MM.1S (cell line): ENCODE data around the gene TNKS2.
A peak's percentile ranks its signal among the peaks of the same experiment; 100 is the strongest.
"Not testable (repeated sequence)": the region's sequence is repeated elsewhere in the genome, so short reads cannot be mapped to it uniquely, and the experiment has no call there.

Experiments
- DNase-seq: peaks from one replicate; pipeline ENCODE4 v3.0.0-alpha.2; 2015
- H2AFZ ChIP-seq: fragments of 300-600 bp; sonication (generic); 2 replicates; pipeline ENCODE4 v1.6.0; 2016; ENCODE audit warnings: antibody characterized with exemption, low read length
- H3F3A ChIP-seq: fragments of 300-600 bp; sonication (generic); 2 replicates; pipeline ENCODE4 v1.6.1; 2016; ENCODE audit warnings: mild to moderate bottlenecking, antibody characterized with exemption, low read length, moderate library complexity, mixed read lengths; ENCODE audit not compliant: insufficient read depth
- H3K27ac ChIP-seq: fragments of 300-600 bp; sonication (generic); 2 replicates; pipeline ENCODE4 v1.5.1; 2016; ENCODE audit warnings: mild to moderate bottlenecking, low read length
- H3K27me3 ChIP-seq: fragments of 300-600 bp; sonication (generic); replicated peaks from 2 replicates; pipeline ENCODE4 v1.6.0; 2016; ENCODE audit warnings: low read length; ENCODE audit not compliant: insufficient read depth
- H3K36me3 ChIP-seq: fragments of 300-600 bp; sonication (generic); replicated peaks from 2 replicates; pipeline ENCODE4 v1.6.1; 2016; ENCODE audit warnings: mild to moderate bottlenecking, low read length, mixed read lengths; ENCODE audit not compliant: insufficient read depth
- H3K4me1 ChIP-seq: fragments of 300-600 bp; sonication (generic); 2 replicates; pipeline ENCODE4 v1.6.1; 2016; ENCODE audit warnings: low read length, mixed read lengths
- H3K4me2 ChIP-seq: fragments of 300-600 bp; sonication (generic); 2 replicates; pipeline ENCODE4 v1.6.0; 2016; ENCODE audit warnings: low read depth, low read length
- H3K4me3 ChIP-seq: fragments of 300-600 bp; sonication (generic); 2 replicates; pipeline ENCODE4 v1.5.1; 2016; ENCODE audit warnings: low read length, mixed read lengths
- H3K79me2 ChIP-seq: fragments of 300-600 bp; sonication (generic); 2 replicates; pipeline ENCODE4 v1.6.1; 2016; ENCODE audit warnings: mixed run types, low read length, mixed read lengths
- H3K9ac ChIP-seq: fragments of 300-600 bp; sonication (generic); 2 replicates; pipeline ENCODE4 v1.6.1; 2016; ENCODE audit warnings: low read length, mixed read lengths
- H3K9me2 ChIP-seq: fragments of 300-600 bp; sonication (generic); replicated peaks from 2 replicates; pipeline ENCODE4 v1.6.1; 2016; ENCODE audit warnings: mild to moderate bottlenecking, low read length, mixed read lengths; ENCODE audit not compliant: insufficient read depth
- H3K9me3 ChIP-seq: fragments of 300-600 bp; sonication (generic); replicated peaks from 2 replicates; pipeline ENCODE4 v1.6.1; 2016; ENCODE audit warnings: mild to moderate bottlenecking, low read length, mixed read lengths; ENCODE audit not compliant: insufficient read depth
- H4K20me1 ChIP-seq: fragments of 300-600 bp; sonication (generic); 2 replicates; pipeline ENCODE4 v1.6.1; 2016; ENCODE audit warnings: mild to moderate bottlenecking, low read length, moderate library complexity, mixed read lengths; ENCODE audit not compliant: insufficient read depth
- EZH2 ChIP-seq: fragments of 300-600 bp; sonication (generic); optimal IDR thresholded peaks from 2 replicates; pipeline ENCODE3; 2017; ENCODE audit warnings: low read depth, mild to moderate bottlenecking, antibody characterized with exemption, low read length, mixed read lengths
- EZH2phosphoT487 ChIP-seq: fragments of 300-600 bp; sonication (generic); IDR thresholded peaks from 2 replicates; pipeline ENCODE4 v1.6.1; 2018; ENCODE audit warnings: antibody characterized with exemption, low read length
- TF ChIP-seq, protein P1 (sequence below): fragments of 300-600 bp; sonication (generic); IDR thresholded peaks from 2 replicates; pipeline ENCODE4 v1.5.1; 2016; ENCODE audit warnings: antibody characterized with exemption, low read length, mixed read lengths

TNKS2 gene

DNA sequence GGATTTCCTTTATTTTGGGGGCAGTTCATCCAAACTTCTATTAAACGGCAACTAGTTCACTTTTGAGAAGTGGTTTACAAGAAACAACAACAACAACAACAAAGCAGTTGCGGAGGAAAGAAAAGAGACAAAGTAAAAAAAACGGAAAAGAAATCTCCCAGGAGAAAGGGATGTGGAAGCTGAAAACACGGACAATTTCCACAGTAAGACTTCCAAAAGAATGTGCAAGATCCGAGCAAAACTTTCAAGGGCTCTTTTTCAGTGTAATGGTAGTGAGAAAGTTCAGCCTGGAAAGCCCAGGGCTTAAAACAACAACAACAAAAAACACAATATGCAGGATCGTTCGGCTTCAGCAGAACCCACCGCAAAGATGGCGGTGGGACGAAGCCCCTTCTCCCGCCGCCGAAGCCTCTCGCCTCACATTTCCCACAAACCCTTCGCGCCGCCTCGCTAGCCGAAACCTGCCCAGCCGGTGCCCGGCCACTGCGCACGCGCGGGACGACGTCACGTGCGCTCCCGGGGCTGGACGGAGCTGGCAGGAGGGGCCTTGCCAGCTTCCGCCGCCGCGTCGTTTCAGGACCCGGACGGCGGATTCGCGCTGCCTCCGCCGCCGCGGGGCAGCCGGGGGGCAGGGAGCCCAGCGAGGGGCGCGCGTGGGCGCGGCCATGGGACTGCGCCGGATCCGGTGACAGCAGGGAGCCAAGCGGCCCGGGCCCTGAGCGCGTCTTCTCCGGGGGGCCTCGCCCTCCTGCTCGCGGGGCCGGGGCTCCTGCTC lies at the start of gene TNKS2:
Gene TNKS2 (plus strand): TSS at position 553 of the 775 bp plus-strand sequence. CDS start 265 bp downstream, outside the sequence.
- Histone ChIP-seq H3K79me2 (peaks cover 54% of the 10 kb centered on the region), H4K20me1 (peaks cover 11% of the 10 kb centered on the region; the same call in 1 of the 2 replicates), H3K27me3 (no peaks in the 10 kb centered on the region), H3K4me1 (peaks cover 11% of the 10 kb centered on the region), H3K9me2 (no peaks in the 10 kb centered on the region), H3K9ac (peak within 1 kb of the TSS; percentile 80), H3K27ac (peak within 1 kb of the TSS; percentile 86), H2AFZ (peak within 1 kb of the TSS; percentile 89), H3K36me3 (no peaks in the 10 kb centered on the region), H3F3A (peaks cover 29% of the 10 kb centered on the region), H3K9me3 (no peaks in the 10 kb centered on the region), H3K4me2 (peak within 1 kb of the TSS; percentile 95), H3K4me3 (peak within 1 kb of the TSS; percentile 89)
- peak; percentile 95 for DNase-seq
- TF ChIP-seq EZH2phosphoT487 (no peak), EZH2 (no peak)
- TF ChIP-seq, protein P1, sequence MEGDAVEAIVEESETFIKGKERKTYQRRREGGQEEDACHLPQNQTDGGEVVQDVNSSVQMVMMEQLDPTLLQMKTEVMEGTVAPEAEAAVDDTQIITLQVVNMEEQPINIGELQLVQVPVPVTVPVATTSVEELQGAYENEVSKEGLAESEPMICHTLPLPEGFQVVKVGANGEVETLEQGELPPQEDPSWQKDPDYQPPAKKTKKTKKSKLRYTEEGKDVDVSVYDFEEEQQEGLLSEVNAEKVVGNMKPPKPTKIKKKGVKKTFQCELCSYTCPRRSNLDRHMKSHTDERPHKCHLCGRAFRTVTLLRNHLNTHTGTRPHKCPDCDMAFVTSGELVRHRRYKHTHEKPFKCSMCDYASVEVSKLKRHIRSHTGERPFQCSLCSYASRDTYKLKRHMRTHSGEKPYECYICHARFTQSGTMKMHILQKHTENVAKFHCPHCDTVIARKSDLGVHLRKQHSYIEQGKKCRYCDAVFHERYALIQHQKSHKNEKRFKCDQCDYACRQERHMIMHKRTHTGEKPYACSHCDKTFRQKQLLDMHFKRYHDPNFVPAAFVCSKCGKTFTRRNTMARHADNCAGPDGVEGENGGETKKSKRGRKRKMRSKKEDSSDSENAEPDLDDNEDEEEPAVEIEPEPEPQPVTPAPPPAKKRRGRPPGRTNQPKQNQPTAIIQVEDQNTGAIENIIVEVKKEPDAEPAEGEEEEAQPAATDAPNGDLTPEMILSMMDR, result no peak

DNA sequence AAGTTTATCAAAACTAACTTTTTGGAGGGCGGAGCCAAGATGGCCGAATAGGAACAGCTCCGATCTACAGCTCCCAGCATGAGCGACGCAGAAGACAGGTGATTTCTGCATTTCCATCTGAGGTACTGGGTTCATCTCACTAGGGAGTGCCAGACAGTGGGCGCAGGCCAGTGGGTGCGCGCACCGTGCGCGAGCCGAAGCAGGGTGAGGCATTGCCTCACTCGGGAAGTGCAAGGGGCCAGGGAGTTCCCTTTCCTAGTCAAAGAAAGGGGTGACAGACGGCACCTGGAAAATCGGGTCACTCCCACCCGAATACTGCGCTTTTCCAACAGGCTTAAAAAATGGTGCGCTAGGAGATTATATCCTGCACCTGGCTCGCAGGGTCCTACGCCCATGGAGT lies 48.6 kb upstream of the TNKS2 start:
- H3K9me3 ChIP-seq, H3K9ac ChIP-seq, DNase-seq, H3K9me2 ChIP-seq, H3K27ac ChIP-seq, H3K4me3 ChIP-seq, H3K79me2 ChIP-seq, H2AFZ ChIP-seq, H3F3A ChIP-seq, H3K4me2 ChIP-seq, H3K36me3 ChIP-seq, H3K4me1 ChIP-seq, H4K20me1 ChIP-seq, H3K27me3 ChIP-seq: not testable (repeated sequence)

DNA sequence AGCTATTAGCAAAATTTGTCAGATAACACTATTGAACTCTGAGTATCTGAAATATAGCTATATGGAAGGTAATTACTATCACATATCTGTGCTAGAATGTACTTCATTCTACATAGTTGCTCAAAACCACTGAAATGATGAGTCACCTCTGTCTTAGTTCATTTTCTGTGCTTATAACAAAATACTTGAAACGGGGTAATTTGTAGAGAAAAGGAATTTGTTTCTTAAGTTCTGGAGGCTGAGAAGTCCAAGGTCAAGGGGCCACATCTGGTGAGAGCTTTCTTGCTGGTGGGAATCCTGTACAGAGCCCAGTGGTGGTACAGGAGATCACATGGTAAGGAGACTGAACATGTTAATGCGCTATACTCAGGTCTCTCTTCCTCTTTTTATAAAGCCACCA lies 41.9 kb upstream of the TNKS2 start:
- no peak overlapping the region for H3K27ac ChIP-seq

More for the DNA sequence above, 41.9 kb upstream of the TNKS2 start:
- Histone ChIP-seq H3K27me3 (no peaks in the 10 kb centered on the region), H3K79me2 (no peaks in the 10 kb centered on the region), H3K36me3 (no peaks in the 10 kb centered on the region), H3K9me3 (no peaks in the 10 kb centered on the region), H3K4me1 (no peaks in the 10 kb centered on the region), H3K4me2 (no peak overlapping the region), H2AFZ (no peak overlapping the region), H3K9me2 (no peaks in the 10 kb centered on the region), H3F3A (no peaks in the 10 kb centered on the region), H3K9ac (no peak overlapping the region), H3K4me3 (no peak overlapping the region), H4K20me1 (no peaks in the 10 kb centered on the region)
- no peak for DNase-seq
- TF ChIP-seq, protein P1, result no peak
- TF ChIP-seq EZH2 (no peak), EZH2phosphoT487 (no peak)
